Liver (tissue), 9 donors: Measurements from ENCODE around the gene SCN8A. TPM values are rescaled to one million over a fixed set of nuclear protein-coding genes. Genes with fewer than 3 reads are reported as not detected.

Experiments used
- DNase-seq: peaks from one replicate; pipeline ENCODE4 v3.0.0-alpha.2; 2017; ENCODE audit warnings: low spot score
- H3K27ac ChIP-seq, 2 donors: one replicate each; pipeline ENCODE4 v1.7.0; 2013; ENCODE audit warnings: inconsistent platforms in 2 of 2, low read length in 2 of 2, control low read depth in 1 of 2, low read depth in 1 of 2, mild to moderate bottlenecking in 1 of 2
- H3K27me3 ChIP-seq, 4 donors: one replicate each; pipeline versions ENCODE4 v1.6.1 to v1.7.0; 2013; ENCODE audit warnings: low read length in 3 of 4, inconsistent platforms in 1 of 4, mild to moderate bottlenecking in 1 of 4, moderate library complexity in 1 of 4; ENCODE audit not compliant: control insufficient read depth in 4 of 4, insufficient read depth in 4 of 4
- H3K36me3 ChIP-seq, 4 donors: one replicate each; pipeline versions ENCODE4 v1.6.1 to v1.7.0; 2013; ENCODE audit warnings: low read length in 3 of 4, mild to moderate bottlenecking in 3 of 4, low read depth in 1 of 4, moderate library complexity in 1 of 4; ENCODE audit not compliant: control insufficient read depth in 4 of 4, insufficient read depth in 3 of 4
- H3K4me1 ChIP-seq, 4 donors: one replicate each; pipeline versions ENCODE4 v1.6.1 to v1.7.0; 2013; ENCODE audit warnings: low read length in 3 of 4, mild to moderate bottlenecking in 3 of 4, moderate library complexity in 1 of 4; ENCODE audit not compliant: control insufficient read depth in 4 of 4, insufficient read depth in 4 of 4
- H3K4me3 ChIP-seq, 3 donors: one replicate each; pipeline versions ENCODE4 v1.6.1 to v1.7.0; 2013; ENCODE audit warnings: low read length in 3 of 3, control low read depth in 1 of 3, low read depth in 1 of 3, mild to moderate bottlenecking in 1 of 3
- H3K9ac ChIP-seq, 2 donors: one replicate each; pipeline ENCODE4 v1.7.0; 2013; ENCODE audit warnings: low read length in 2 of 2, mild to moderate bottlenecking in 2 of 2, moderate library complexity in 2 of 2, control low read depth in 1 of 2, low read depth in 1 of 2
- H3K9me3 ChIP-seq, 4 donors: one replicate each; pipeline versions ENCODE4 v1.6.1 to v1.7.0; 2013; ENCODE audit warnings: low read length in 3 of 4; ENCODE audit not compliant: control insufficient read depth in 4 of 4
- ATF3 ChIP-seq: IDR thresholded peaks from 2 replicates; pipeline ENCODE4 v1.6.1; 2016; ENCODE audit warnings: antibody characterized with exemption
- CTCF ChIP-seq: fragments of 150-350 bp; IDR thresholded peaks from 2 replicates; pipeline ENCODE4 v1.5.1; 2017; ENCODE audit warnings: improper control_type of control experiment, low read depth, low read length; ENCODE audit not compliant: missing input control
- EGR1 ChIP-seq, 2 donors: IDR thresholded peaks; 2 replicates each; pipeline ENCODE4 v1.6.1; 2016 to 2018; ENCODE audit warnings: antibody characterized with exemption in 2 of 2, low read depth in 2 of 2
- FOXA1 ChIP-seq: IDR thresholded peaks from 2 replicates; pipeline ENCODE4 v1.6.1; 2016; ENCODE audit warnings: antibody characterized with exemption
- FOXA2 ChIP-seq: IDR thresholded peaks from 2 replicates; pipeline ENCODE4 v1.6.1; 2016; ENCODE audit warnings: antibody characterized with exemption
- GABPA ChIP-seq, 2 donors: IDR thresholded peaks in 1 of 2; conservative IDR thresholded peaks in 1 of 2; 2 replicates each; pipeline ENCODE4 v1.6.1; 2016; ENCODE audit warnings: antibody characterized with exemption in 2 of 2, mild to moderate bottlenecking in 1 of 2, moderate library complexity in 1 of 2
- HNF4A ChIP-seq, 2 donors: conservative IDR thresholded peaks; 2 replicates each; pipeline ENCODE4 v1.6.1; 2016; ENCODE audit warnings: antibody characterized with exemption in 2 of 2, mild to moderate bottlenecking in 2 of 2
- HNF4G ChIP-seq: IDR thresholded peaks from 2 replicates; pipeline ENCODE4 v1.6.1; 2016; ENCODE audit warnings: antibody characterized with exemption
- JUND ChIP-seq, 2 donors: IDR thresholded peaks; 2 replicates each; pipeline ENCODE4 v1.6.1; 2016; ENCODE audit warnings: antibody characterized with exemption in 2 of 2
- MAX ChIP-seq: IDR thresholded peaks from 2 replicates; pipeline ENCODE4 v1.6.1; 2016; ENCODE audit warnings: antibody characterized with exemption
- NR2F2 ChIP-seq: IDR thresholded peaks from 2 replicates; pipeline ENCODE4 v1.6.1; 2016; ENCODE audit warnings: antibody characterized with exemption
- RAD21 ChIP-seq, 2 donors: IDR thresholded peaks; 2 replicates each; pipeline ENCODE4 v1.6.1; 2016; ENCODE audit warnings: antibody characterized with exemption in 2 of 2, mild to moderate bottlenecking in 2 of 2
- REST ChIP-seq: IDR thresholded peaks from 2 replicates; pipeline ENCODE4 v1.6.1; 2016; ENCODE audit warnings: antibody characterized with exemption, mild to moderate bottlenecking
- RXRA ChIP-seq, 2 donors: IDR thresholded peaks; 2 replicates each; pipeline ENCODE4 v1.6.1; 2017 to 2018; ENCODE audit warnings: antibody characterized with exemption in 2 of 2, mild to moderate bottlenecking in 1 of 2
- SP1 ChIP-seq: IDR thresholded peaks from 2 replicates; pipeline ENCODE4 v1.6.1; 2018; ENCODE audit warnings: antibody characterized with exemption, mild to moderate bottlenecking
- TAF1 ChIP-seq: conservative IDR thresholded peaks from 2 replicates; pipeline ENCODE4 v1.6.1; 2016; ENCODE audit warnings: antibody characterized with exemption, mild to moderate bottlenecking
- YY1 ChIP-seq: IDR thresholded peaks from 2 replicates; pipeline ENCODE4 v1.6.1; 2016; ENCODE audit warnings: antibody characterized with exemption, mild to moderate bottlenecking
- ZBTB33 ChIP-seq: IDR thresholded peaks from 2 replicates; pipeline ENCODE4 v1.6.1; 2016; ENCODE audit warnings: antibody characterized with exemption
- WGBS: extraction: QIAGEN DNeasy Blood & Tissue Kit; methylation state at CpG from one replicate; pipeline ENCODE4 v1.1.7; 2013; 5-methylcytosine and 5-hydroxymethylcytosine counted together
- polyA plus RNA-seq, 2 donors: library from polyadenylated mRNA; stranded (reverse) in 1 of 2; unstranded in 1 of 2; fragments of 200-250 nt in 1 of 2; fragments of >200 nt in 1 of 2; fragmentation: Nextera tagmentation in 1 of 2; extraction: Ambion mirVana in 1 of 2; gene quantifications; one replicate each; pipeline versions ENCODE4 v1.2.1 to v1.2.3, GENCODE V29; 2013 to 2015
- total RNA-seq, 2 donors: library from RNA; depleted of rRNA; stranded (reverse); fragments of >200 nt; gene quantifications; one replicate each; pipeline ENCODE4 v1.2.3, GENCODE V29; 2014
- donor health status: healthy.
- donor health status: healthy.
- donor health status: healthy.
- donor health status: healthy.
- donor health status: healthy.

Gene SCN8A
- total and polyA plus RNA-seq, 4 donors, result 0.84 to 12.7 (median 3.8) TPM

GRCh38 chr12:51717326-51717925 lies 126.4 kb downstream of the SCN8A start:
- Histone ChIP-seq H3K9ac (no peak overlapping the region), H3K4me1 (no peaks in the 10 kb centered on the region), H3K9me3 (no peaks in the 10 kb centered on the region), H3K27ac (no peak overlapping the region), H3K27me3 (no peaks in the 10 kb centered on the region), H3K4me3 (no peak overlapping the region), H3K36me3 (peaks cover 2 to 17% (median 5%) of the 10 kb centered on the region in 4 donors)
- DNase-seq, result no peak
- 93% methylated on average over 3 of the region's 3 CpGs for WGBS
- no peak for TF ChIP-seq NR2F2
- TF ChIP-seq MAX, result no peak
- TF ChIP-seq GABPA (IDR thresholded peaks at IDR 0.05 in 1 of 2, conservative IDR thresholded peaks at IDR 0.05 in 1 of 2), result no peak
- TF ChIP-seq HNF4G, result no peak
- TF ChIP-seq REST, result no peak

GRCh38 chr12:51721282-51721940 lies 130.4 kb downstream of the SCN8A start:
- Histone ChIP-seq H3K9me3 (no peaks in the 10 kb centered on the region), H3K27me3 (no peaks in the 10 kb centered on the region), H3K9ac (no peak overlapping the region), H3K36me3 (peaks cover 2 to 17% (median 7%) of the 10 kb centered on the region in 4 donors), H3K4me3 (no peak overlapping the region), H3K4me1 (no peaks in the 10 kb centered on the region), H3K27ac (no peak overlapping the region)
- WGBS, result 69% methylated on average over 44 of the region's 44 CpGs
- no peak for TF ChIP-seq ZBTB33
- no peak for TF ChIP-seq FOXA1
- TF ChIP-seq CTCF, result no peak
- TF ChIP-seq JUND (IDR thresholded peaks at IDR 0.05), result no peak
- TF ChIP-seq HNF4A (conservative IDR thresholded peaks at IDR 0.05), result no peak
- TF ChIP-seq TAF1, result no peak
- TF ChIP-seq FOXA2, result no peak
- TF ChIP-seq SP1, result no peak
- TF ChIP-seq YY1, result no peak
- TF ChIP-seq RAD21 (IDR thresholded peaks at IDR 0.05), result no peak
- TF ChIP-seq RXRA (IDR thresholded peaks at IDR 0.05), result no peak
- TF ChIP-seq ATF3, result no peak
- TF ChIP-seq MAX, result no peak
- no peak for TF ChIP-seq GABPA (IDR thresholded peaks at IDR 0.05 in 1 of 2, conservative IDR thresholded peaks at IDR 0.05 in 1 of 2)
- TF ChIP-seq EGR1 (IDR thresholded peaks at IDR 0.05; ENCODE audit: low read depth in 2 of 2), result no peak
- TF ChIP-seq REST, result no peak
- TF ChIP-seq HNF4G, result no peak
- DNase-seq, result no peak
